MCF 10A (cell line): ENCODE results near the gene ZMYND8. TPM values are rescaled to one million over a fixed set of nuclear protein-coding genes. Genes with fewer than 3 reads are reported as not detected.

ENCODE experiments used
- BruUV-seq: library from RNA; stranded (reverse); fragments of 400-500 nt; replicated peaks from 2 replicates; lab custom pipeline; 2021; lab: Mats Ljungman, UMichigan
- CTCF ChIA-PET: fragments of 300-600 bp; sonication (Branson Sonifier 250); formaldehyde crosslinking; extraction: SDS; loops from one replicate; lab custom pipeline; 2021; ENCODE audit warnings: antibody characterized with exemption, inconsistent platforms; lab: Yijun Ruan, JAX
- POLR2A ChIA-PET: fragments of 300-600, 350-650 bp; sonication (Branson Sonifier 250); formaldehyde crosslinking; extraction: SDS; loops from one replicate; lab custom pipeline; 2020; ENCODE audit warnings: antibody characterized with exemption, inconsistent platforms; lab: Yijun Ruan, JAX
- DNase-seq: peaks from one replicate; pipeline ENCODE4 v3.0.0-alpha.2; 2018; ENCODE audit not compliant: unreplicated experiment
- H3K27ac Mint-ChIP-seq: one replicate; pipeline ENCODE4 v1.8.0; 2022; ENCODE audit warnings: mild to moderate bottlenecking, low read depth, mixed read lengths; ENCODE audit not compliant: unreplicated experiment
- H3K27me3 Mint-ChIP-seq: one replicate; pipeline ENCODE4 v1.8.0; 2022; ENCODE audit warnings: mixed read lengths; ENCODE audit not compliant: insufficient read depth, unreplicated experiment
- H3K36me3 Mint-ChIP-seq: one replicate; pipeline ENCODE4 v1.8.0; 2022; ENCODE audit warnings: mild to moderate bottlenecking, moderate library complexity, mixed read lengths; ENCODE audit not compliant: insufficient read depth, unreplicated experiment
- H3K4me1 Mint-ChIP-seq: one replicate; pipeline ENCODE4 v1.8.0; 2022; ENCODE audit warnings: mixed read lengths; ENCODE audit not compliant: insufficient read depth, unreplicated experiment
- H3K4me3 Mint-ChIP-seq: one replicate; pipeline ENCODE4 v1.8.0; 2022; ENCODE audit warnings: mild to moderate bottlenecking, moderate library complexity, mixed read lengths; ENCODE audit not compliant: unreplicated experiment
- H3K9me3 Mint-ChIP-seq: one replicate; pipeline ENCODE4 v1.8.0; 2022; ENCODE audit warnings: mixed read lengths; ENCODE audit not compliant: unreplicated experiment
- CTCF ChIP-seq: fragments of 200-600 bp; IDR thresholded peaks from one replicate; pipeline ENCODE4 v1.8.0; 2022; ENCODE audit warnings: antibody characterized with exemption, mild to moderate bottlenecking; ENCODE audit not compliant: unreplicated experiment
- intact Hi-C: fragments of 100-400 bp; cut with micrococcal nuclease; formaldehyde crosslinking; loops from 2 replicates; pipeline ENCODE4 v1.14.1; 2022
- total RNA-seq: library from RNA; stranded (reverse); gene quantifications from 2 replicates; pipeline ENCODE4 v1.2.3, GENCODE V29; 2022

Gene ZMYND8
- total RNA-seq, 1 experiment from 2014 or later: 127 TPM

- no TSS peak for BruUV-seq
- peaks cover 5% of the 10 kb centered on the region for H3K4me1 Mint-ChIP-seq
- ChIA-PET CTCF (interaction anchor here (0.6 to 10.2 kb wide), 18 partner anchors 9 to 1708 kb away, joined by 3 to 108 read pairs (median 4); no protein-coding TSS in a partner anchor), POLR2A (interaction anchor here (0.6 to 1.8 kb wide), 5 partner anchors 71 to 376 kb away, joined by 3 to 4 read pairs (median 3); partner anchors contain the start of gene NCOA3)
- intact Hi-C loops: loop anchor here (1.0 to 10.0 kb wide), 7 partner anchors 77 to 468 kb away; partner anchors contain the start of gene NCOA3
- peak; percentile 93 for TF ChIP-seq CTCF
- no peak overlapping the region for H3K4me3 Mint-ChIP-seq
- no peaks in the 10 kb centered on the region for H3K9me3 Mint-ChIP-seq
- no peaks in the 10 kb centered on the region for H3K36me3 Mint-ChIP-seq
- no peaks in the 10 kb centered on the region for H3K27me3 Mint-ChIP-seq
- no peak overlapping the region for H3K27ac Mint-ChIP-seq
- DNase-seq: peak; percentile 70
These were observed 160.1 kb downstream of the ZMYND8 start for GRCh38 chr20:47196091-47197081.

GRCh38 chr20:47195573-47195972, 160.9 kb downstream of the ZMYND8 start:
- H3K4me3 Mint-ChIP-seq: no peak overlapping the region
- no peak for DNase-seq
- no peaks in the 10 kb centered on the region for H3K27me3 Mint-ChIP-seq
- intact Hi-C loops: loop anchor here (10.0 kb wide), 1 partner anchor 441 kb away; no protein-coding TSS in a partner anchor
- H3K4me1 Mint-ChIP-seq: peaks cover 5% of the 10 kb centered on the region
- H3K27ac Mint-ChIP-seq: no peak overlapping the region
- no peaks in the 10 kb centered on the region for H3K36me3 Mint-ChIP-seq
- TF ChIP-seq CTCF: no peak
- CTCF ChIA-PET: interaction anchor here (0.5 to 10.2 kb wide), 6 partner anchors 10 to 188 kb away, joined by 3 to 108 read pairs (median 3); no protein-coding TSS in a partner anchor
- no peaks in the 10 kb centered on the region for H3K9me3 Mint-ChIP-seq
- POLR2A ChIA-PET: no interaction called here
- BruUV-seq: no TSS peak

- no peak overlapping the region for H3K4me3 Mint-ChIP-seq
- TF ChIP-seq CTCF: no peak
- CTCF ChIA-PET: interaction anchor here (0.6 to 10.2 kb wide), 5 partner anchors 191 to 445 kb away, joined by 3 to 108 read pairs (median 4); no protein-coding TSS in a partner anchor
These were observed 164.5 kb downstream of the ZMYND8 start for GRCh38 chr20:47191956-47192355.

More at GRCh38 chr20:47191956-47192355, 164.5 kb downstream of the ZMYND8 start:
- BruUV-seq: no TSS peak
- POLR2A ChIA-PET: no interaction called here
- Mint-ChIP-seq H3K36me3 (no peaks in the 10 kb centered on the region), H3K27me3 (no peaks in the 10 kb centered on the region), H3K4me1 (peaks cover 5% of the 10 kb centered on the region), H3K9me3 (no peaks in the 10 kb centered on the region), H3K27ac (no peak overlapping the region)
- intact Hi-C loops: loop anchor here (10.0 kb wide), 1 partner anchor 437 kb away; no protein-coding TSS in a partner anchor
- DNase-seq: no peak
